IPS-18a (cell line): ENCODE measurements around the gene TNRC6B.
"Not testable (repeated sequence)": the region's sequence is repeated elsewhere in the genome, so short reads cannot be mapped to it uniquely, and the experiment has no call there.

Experiments
- H3K27ac ChIP-seq: one replicate; pipeline ENCODE4 v1.5.1; 2013; ENCODE audit warnings: low read length
- H3K27me3 ChIP-seq: one replicate; pipeline ENCODE4 v1.6.1; 2013; ENCODE audit warnings: mild to moderate bottlenecking, low read length; ENCODE audit not compliant: control insufficient read depth, insufficient read depth
- H3K36me3 ChIP-seq: one replicate; pipeline ENCODE4 v1.6.1; 2013; ENCODE audit warnings: low read depth, low read length; ENCODE audit not compliant: control insufficient read depth
- H3K4me1 ChIP-seq: one replicate; pipeline ENCODE4 v1.6.1; 2013; ENCODE audit warnings: low read depth, low read length; ENCODE audit not compliant: control insufficient read depth
- H3K4me3 ChIP-seq: one replicate; pipeline ENCODE4 v1.5.1; 2013; ENCODE audit warnings: low read length
- H3K9ac ChIP-seq: one replicate; pipeline ENCODE4 v1.6.1; 2013; ENCODE audit warnings: mild to moderate bottlenecking, low read length, moderate library complexity
- H3K9me3 ChIP-seq: one replicate; pipeline ENCODE4 v1.6.1; 2013; ENCODE audit warnings: low read depth, low read length; ENCODE audit not compliant: control insufficient read depth

TNRC6B gene

DNA sequence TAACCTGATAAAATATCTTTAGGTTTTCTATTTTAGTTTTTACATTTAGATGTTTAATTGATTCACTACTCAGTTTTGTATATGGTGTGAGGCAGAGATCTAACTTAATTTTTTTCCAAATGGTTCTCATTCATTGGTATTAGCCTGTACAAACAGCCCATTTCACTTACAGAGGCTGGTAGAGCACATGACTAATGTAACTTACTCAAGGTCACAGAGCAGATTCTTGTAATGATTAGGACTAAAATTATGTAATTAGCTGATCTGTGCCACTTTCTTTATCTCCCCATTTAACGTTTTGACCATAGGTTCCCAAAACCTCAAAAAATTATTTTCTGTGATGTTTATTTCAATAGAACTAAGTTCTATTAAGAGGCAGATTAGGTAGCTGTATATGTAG lies 16.5 kb upstream of the TNRC6B start:
- Histone ChIP-seq H3K36me3 (no peaks in the 10 kb centered on the region), H3K4me1 (peaks cover 3% of the 10 kb centered on the region), H3K27me3 (no peaks in the 10 kb centered on the region), H3K9ac (no peak overlapping the region), H3K9me3 (no peaks in the 10 kb centered on the region), H3K27ac (no peak overlapping the region), H3K4me3 (no peak overlapping the region)

DNA sequence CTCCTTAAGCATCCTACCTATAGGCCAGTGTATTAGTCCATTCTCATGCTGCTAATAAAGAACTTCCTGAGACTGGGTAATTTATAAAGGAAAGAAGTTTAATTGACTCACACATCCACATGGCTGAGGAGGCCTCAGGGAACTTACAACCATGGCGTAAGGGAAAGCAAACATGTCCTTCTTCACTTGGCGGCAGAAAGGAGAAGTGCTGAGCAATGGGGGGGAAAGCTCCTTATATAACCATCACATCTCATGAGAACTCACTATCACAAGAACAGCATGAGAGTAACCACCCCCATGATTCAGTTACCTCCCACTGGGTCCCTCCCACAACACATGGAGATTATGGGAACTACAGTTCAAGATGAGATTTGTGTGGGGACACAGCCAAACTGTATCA lies 12.2 kb upstream of the TNRC6B start:
- not testable (repeated sequence) for H3K9me3 ChIP-seq, H3K9ac ChIP-seq, H3K27me3 ChIP-seq, H3K27ac ChIP-seq, H3K36me3 ChIP-seq, H3K4me3 ChIP-seq, H3K4me1 ChIP-seq

DNA sequence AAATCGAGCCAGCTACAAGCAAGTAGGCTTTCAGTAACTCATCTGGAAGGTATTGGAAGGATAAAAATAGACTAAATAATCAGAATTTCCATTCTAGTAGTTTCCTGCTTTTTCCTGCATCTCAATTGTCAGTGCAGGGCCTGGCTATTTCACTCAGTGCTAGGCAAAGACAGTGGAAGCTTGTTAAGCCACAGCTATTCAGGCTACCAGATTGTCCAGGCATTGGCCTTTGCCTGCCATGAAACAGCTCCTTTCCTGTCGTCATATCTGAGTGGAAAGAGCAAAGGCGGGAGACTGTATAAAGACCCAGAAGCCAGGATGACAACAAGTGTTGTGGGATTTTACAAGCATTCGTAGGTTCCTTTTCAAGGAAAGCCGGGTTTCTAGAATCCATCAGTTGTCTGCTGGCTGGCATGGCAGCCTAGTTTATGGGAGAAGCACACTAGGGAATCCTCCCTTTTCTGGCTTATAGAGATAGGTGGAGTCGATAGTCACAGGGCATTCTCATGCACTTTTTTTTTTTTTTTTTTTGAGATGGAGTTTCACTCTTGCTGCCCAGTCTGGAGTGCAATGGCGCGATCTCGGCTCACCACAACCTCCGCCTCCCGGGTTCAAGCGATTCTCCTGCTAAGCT lies 2.0 kb upstream of the TNRC6B start:
- no peaks in the 10 kb centered on the region for H3K27me3 ChIP-seq
- no peaks in the 10 kb centered on the region for H3K36me3 ChIP-seq
- H3K4me1 ChIP-seq: peaks cover 19% of the 10 kb centered on the region
- H3K9me3 ChIP-seq: no peaks in the 10 kb centered on the region
- H3K27ac ChIP-seq: no peak overlapping the region
- H3K9ac ChIP-seq: no peak overlapping the region
- no peak overlapping the region for H3K4me3 ChIP-seq

DNA sequence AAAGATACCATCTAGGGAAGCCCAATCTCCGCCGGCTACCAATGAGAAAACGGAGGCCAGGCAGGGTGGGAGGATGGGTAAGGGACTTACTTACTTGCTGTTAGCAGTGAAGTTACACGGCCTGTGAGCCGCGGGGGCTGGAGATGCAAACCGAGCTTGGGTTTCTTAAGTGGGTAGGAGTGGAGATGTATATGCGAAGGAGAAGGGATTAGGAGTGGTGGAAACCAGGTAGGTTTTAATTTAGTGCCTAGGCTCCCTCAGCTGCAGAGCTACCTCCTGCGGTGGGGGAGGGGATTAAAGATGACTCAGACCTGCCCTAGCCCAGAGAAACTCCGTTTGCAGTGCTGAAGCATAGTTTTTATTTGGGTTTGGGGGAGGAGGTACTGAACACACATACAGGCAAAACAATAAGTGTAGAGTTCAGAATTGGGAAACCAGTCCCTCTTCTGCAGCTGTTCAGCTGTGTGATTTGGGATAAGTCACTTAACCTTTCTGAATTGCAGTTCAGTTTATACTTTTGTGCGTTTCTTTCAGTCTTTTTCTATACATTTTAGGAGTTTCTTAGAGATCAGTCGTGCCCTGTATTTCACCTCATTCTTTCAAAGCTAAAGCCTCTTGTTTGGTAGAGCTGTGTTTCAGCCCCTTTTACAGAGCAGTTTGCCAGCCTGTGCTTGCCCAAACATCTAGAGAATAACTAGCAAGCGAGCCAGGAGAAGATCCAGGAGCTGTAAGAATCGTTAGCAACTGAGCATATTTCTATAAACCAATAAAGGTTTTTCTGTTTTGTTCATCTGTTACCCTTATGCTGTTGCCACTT lies 596 bp upstream of the TNRC6B start:
- Histone ChIP-seq H3K4me3 (peak overlapping the region; percentile 100), H3K36me3 (no peaks in the 10 kb centered on the region), H3K9me3 (no peaks in the 10 kb centered on the region), H3K4me1 (peaks cover 27% of the 10 kb centered on the region), H3K27me3 (no peaks in the 10 kb centered on the region), H3K9ac (peak overlapping the region; percentile 100), H3K27ac (peak overlapping the region; percentile 58)

DNA sequence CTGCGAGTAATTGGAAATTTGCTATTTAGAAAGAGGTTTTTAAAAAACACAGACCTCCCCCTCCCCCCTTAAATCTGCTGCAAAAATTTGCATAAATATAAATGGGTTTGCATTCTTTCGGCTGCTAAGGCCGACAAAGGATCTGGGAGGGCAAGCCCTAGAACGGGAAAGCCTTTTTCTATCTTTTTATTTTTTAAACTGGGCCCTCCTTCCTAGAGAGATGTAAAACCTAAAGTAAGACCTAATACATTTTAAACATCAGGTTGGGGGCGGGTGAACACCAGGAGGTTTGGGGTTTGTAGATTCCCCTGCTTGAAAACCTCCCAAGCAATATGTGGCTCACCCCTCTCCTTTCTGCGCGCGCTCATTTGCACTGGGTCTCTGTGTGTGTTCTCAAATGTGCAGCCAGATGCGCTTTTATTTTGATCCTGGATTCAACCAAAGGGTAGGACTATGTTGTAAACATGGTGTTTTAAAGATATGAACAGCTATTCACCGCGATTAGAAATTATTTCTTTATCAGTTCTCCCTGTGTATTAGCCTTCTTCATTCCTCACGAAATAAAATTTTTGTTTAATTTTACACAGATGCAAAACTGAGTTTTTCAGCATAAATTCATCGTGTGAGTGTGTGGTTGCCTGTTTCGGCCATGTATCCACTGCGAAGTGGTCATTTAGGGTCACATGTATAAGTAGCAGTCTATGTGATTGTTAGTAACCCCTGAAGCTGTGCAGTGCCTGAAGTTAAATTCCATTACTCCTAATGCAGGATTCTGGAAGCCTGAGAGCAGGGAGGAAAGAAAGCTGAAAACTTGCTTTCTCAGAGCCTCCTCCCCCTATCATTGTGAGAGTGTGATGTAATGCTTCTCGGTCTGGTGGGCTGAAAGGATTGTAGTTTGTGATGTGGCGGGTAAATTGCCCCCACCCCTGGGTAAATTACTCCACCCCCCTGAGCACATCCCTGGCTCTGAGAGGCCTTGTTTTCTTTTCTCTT lies 988 bp downstream of the TNRC6B start:
- Histone ChIP-seq H3K4me1 (peaks cover 40% of the 10 kb centered on the region), H3K9ac (peak overlapping the region; percentile 100), H3K27me3 (no peaks in the 10 kb centered on the region), H3K9me3 (no peaks in the 10 kb centered on the region), H3K36me3 (no peaks in the 10 kb centered on the region), H3K27ac (peak overlapping the region; percentile 100), H3K4me3 (peak overlapping the region; percentile 100)

DNA sequence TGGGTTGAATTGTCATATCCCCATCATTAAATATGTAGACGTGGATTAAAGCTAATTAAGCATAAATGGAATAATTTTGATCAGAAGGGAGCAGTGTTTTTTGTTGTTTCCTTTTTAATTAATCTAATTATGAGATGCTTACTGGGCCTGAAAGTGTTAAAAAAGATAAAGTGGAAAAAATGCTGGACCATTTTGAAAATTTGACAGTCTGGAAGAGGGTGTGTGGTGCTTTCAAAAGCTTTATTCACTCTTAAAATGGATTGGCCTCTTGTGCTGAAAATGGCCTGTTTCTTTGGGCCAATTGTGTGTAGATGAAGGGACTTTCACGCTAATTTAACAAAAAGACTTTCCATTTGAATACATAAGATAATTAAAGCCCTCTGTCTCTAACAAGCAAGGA lies 1.8 kb downstream of the TNRC6B start:
- no peaks in the 10 kb centered on the region for H3K27me3 ChIP-seq
- no peaks in the 10 kb centered on the region for H3K9me3 ChIP-seq
- peak overlapping the region; percentile 100 for H3K4me3 ChIP-seq
- H3K9ac ChIP-seq: peak overlapping the region; percentile 100
- peaks cover 40% of the 10 kb centered on the region for H3K4me1 ChIP-seq
- H3K27ac ChIP-seq: peak overlapping the region; percentile 100
- no peaks in the 10 kb centered on the region for H3K36me3 ChIP-seq

DNA sequence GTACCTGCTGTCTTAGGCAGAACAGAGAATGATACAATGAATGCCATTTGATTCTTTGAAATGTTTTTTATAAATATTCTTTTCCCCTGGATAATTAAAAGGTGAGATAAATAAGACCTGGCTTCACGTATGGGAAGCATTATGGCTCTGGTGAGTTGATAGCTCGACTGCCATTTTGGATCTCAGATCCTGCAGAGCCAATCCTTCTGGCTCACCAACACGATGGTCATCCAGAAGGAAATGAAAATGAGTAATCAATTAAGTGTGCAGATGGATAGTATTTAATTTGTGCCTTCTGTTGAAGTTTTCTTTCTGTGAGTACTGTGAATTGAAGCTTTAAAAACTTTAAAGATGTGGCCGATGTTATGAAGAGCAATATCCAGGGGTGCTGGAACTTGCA lies 2.7 kb downstream of the TNRC6B start:
- Histone ChIP-seq H3K9ac (peak overlapping the region; percentile 100), H3K36me3 (no peaks in the 10 kb centered on the region)

DNA sequence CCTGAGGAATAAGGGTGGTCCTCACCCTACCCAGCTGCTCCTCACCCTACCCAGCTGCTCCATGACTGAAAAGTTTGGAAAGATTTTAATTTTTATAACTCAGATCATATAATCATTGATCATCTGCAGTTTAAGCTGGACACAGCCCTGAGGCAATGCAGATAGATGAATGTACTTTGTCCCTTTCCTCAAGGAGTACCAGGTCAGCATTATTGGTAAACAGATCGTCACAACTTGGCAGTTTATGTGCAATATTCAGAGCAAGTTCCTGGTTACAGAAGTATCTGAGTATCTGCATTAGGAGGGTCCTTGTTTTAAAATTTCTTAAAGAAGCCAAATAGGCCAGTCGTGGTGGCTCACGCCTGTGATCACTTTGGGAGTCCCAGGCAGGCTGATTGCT lies 3.6 kb downstream of the TNRC6B start:
- no peak overlapping the region for H3K9ac ChIP-seq
- H3K4me1 ChIP-seq: peaks cover 34% of the 10 kb centered on the region
- H3K4me3 ChIP-seq: no peak overlapping the region
- H3K27me3 ChIP-seq: no peaks in the 10 kb centered on the region
- no peaks in the 10 kb centered on the region for H3K9me3 ChIP-seq
- H3K27ac ChIP-seq: no peak overlapping the region
- no peaks in the 10 kb centered on the region for H3K36me3 ChIP-seq

More for the DNA sequence above, 2.7 kb downstream of the TNRC6B start:
- no peak overlapping the region for H3K27ac ChIP-seq
- peaks cover 40% of the 10 kb centered on the region for H3K4me1 ChIP-seq
- H3K9me3 ChIP-seq: no peaks in the 10 kb centered on the region
- H3K27me3 ChIP-seq: no peaks in the 10 kb centered on the region
- H3K4me3 ChIP-seq: peak overlapping the region; percentile 100

DNA sequence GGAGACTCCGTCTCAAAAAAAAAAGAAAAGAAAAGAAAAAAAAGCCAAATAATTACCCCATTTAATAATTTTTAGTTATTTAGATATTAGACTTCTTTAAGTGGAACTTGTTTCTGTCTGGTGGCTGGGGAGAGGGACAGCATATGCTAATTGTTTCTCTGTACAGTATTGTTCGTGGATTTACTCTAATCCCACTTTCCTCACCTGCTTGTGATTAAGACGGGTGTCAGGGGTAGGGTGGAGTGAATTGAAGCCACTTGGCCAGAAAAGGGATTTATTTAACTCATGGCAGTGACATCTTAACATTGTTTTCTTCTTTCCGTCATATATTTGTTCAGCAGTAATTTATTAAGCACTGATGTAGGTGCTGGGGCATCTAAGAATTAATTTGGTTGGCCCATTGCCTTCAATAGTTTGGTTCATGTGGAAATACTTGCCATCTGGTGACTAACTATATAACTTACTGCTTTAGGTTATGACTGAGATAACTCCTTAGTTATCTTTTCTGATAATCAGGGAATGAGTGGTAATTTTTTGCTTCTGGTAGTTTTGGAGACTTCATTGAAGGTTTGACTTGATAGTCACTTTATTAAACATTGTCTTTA lies 4.6 kb downstream of the TNRC6B start:
- Histone ChIP-seq H3K9ac (no peak overlapping the region), H3K9me3 (no peaks in the 10 kb centered on the region), H3K36me3 (no peaks in the 10 kb centered on the region), H3K4me3 (no peak overlapping the region), H3K4me1 (peaks cover 34% of the 10 kb centered on the region), H3K27ac (no peak overlapping the region), H3K27me3 (no peaks in the 10 kb centered on the region)

DNA sequence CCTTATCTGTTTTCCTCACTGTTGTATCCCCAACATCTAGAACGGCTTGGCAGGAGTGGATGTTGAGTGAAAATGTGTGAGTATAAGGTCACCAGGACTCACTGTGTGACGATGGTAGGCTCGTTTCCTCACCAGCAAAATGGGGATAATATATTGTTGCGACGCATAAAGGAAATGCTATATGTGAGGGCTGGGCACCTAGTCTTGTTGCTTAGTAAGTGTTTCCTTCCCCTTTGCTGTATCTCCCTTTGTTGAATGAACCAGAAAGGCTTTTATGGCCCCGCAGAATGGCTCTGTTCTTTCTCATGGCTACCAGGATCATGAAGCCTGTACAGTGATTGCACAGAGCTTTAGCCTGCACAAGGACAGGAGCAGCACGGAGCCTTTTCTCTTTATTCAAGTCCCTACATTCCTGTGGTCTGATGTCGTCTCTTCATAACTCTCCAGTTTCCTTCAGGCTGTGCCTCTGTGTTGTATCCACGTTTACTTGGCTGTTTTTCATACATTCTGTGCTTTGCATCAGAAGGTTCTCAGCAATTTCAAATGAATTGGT lies 5.4 kb downstream of the TNRC6B start:
- Histone ChIP-seq H3K9ac (no peak overlapping the region), H3K27me3 (no peaks in the 10 kb centered on the region), H3K27ac (no peak overlapping the region), H3K4me3 (no peak overlapping the region), H3K4me1 (peaks cover 40% of the 10 kb centered on the region), H3K36me3 (no peaks in the 10 kb centered on the region), H3K9me3 (no peaks in the 10 kb centered on the region)

DNA sequence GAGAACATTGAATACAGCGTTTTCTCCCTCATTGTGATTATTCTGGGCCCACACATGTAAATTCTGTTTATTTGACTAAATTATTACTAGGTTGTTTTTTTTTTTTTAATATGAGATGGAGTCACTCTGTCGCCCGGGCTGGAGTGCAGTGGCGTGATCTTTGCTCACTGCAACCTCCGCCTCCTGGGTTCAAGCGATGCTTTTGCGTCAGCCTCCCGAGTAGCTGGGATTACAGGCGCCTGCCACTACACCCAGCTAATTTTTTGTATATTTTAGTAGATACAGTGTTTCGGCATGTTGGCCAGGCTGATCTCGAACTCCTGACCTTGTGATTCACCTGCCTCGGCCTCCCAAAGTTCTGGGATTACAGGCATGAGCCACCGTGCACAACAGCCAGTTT lies 5.9 kb downstream of the TNRC6B start:
- H3K9ac ChIP-seq, H3K36me3 ChIP-seq, H3K4me3 ChIP-seq, H3K9me3 ChIP-seq, H3K27ac ChIP-seq, H3K27me3 ChIP-seq: not testable (repeated sequence)
- peaks cover 45% of the 10 kb centered on the region for H3K4me1 ChIP-seq
